Thyroid gland (tissue), 4 donors: Measurements from ENCODE around the gene SDC4. TPM values are rescaled to one million over a fixed set of nuclear protein-coding genes. Genes with fewer than 3 reads are reported as not detected.

Experiments used
- DNase-seq, 2 donors: peaks; one replicate each; pipeline ENCODE4 v3.0.0-alpha.2; 2019
- H3K27ac ChIP-seq, 3 donors: fragments of 200-600 bp; sonication (generic); 1 replicate in 2 of 3; 2 replicates in 1 of 3; pipeline ENCODE4 v1.5.1; 2016 to 2019; ENCODE audit warnings: mild to moderate bottlenecking in 1 of 3, moderate library complexity in 1 of 3
- H3K27me3 ChIP-seq: fragments of 200-600 bp; sonication (generic); one replicate; pipeline ENCODE4 v1.5.1; 2019
- H3K36me3 ChIP-seq, 2 donors: fragments of 200-600 bp; sonication (generic); one replicate each; pipeline ENCODE4 v1.5.1; 2016 to 2019
- H3K4me1 ChIP-seq, 2 donors: fragments of 200-600 bp; sonication (generic); one replicate each; pipeline ENCODE4 v1.5.1; 2017 to 2019
- H3K4me3 ChIP-seq, 3 donors: fragments of 200-600 bp; sonication (generic); replicated peaks in 1 of 3; 1 replicate in 2 of 3; 2 replicates in 1 of 3; pipeline ENCODE4 v1.5.1; 2016; ENCODE audit warnings: mild to moderate bottlenecking in 1 of 3
- H3K9me3 ChIP-seq: fragments of 200-600 bp; sonication (generic); one replicate; pipeline ENCODE4 v1.5.1; 2017
- CTCF ChIP-seq, 6 experiments: fragments of 200-600 bp in 3 of 6; fragments of 450-650 bp in 3 of 6; sonication (generic) in 3 of 6; IDR thresholded peaks; one replicate each; pipeline ENCODE4 v1.5.1; 2016 to 2019; ENCODE audit warnings: antibody characterized with exemption in 6 of 6, mild to moderate bottlenecking in 2 of 6, inconsistent platforms in 1 of 6, moderate library complexity in 1 of 6
- POLR2A ChIP-seq, 2 donors: fragments of 450-650 bp; IDR thresholded peaks; one replicate each; pipeline ENCODE4 v1.6.1; 2017; ENCODE audit warnings: antibody characterized with exemption in 2 of 2, mild to moderate bottlenecking in 2 of 2, moderate library complexity in 1 of 2
- WGBS, 2 donors: methylation state at CpG; one replicate each; pipeline ENCODE4 v1.1.5; 2017; 5-methylcytosine and 5-hydroxymethylcytosine counted together
- intact Hi-C: fragments of 100-400 bp; cut with DNase I; formaldehyde crosslinking; loops from one replicate; pipeline ENCODE4 v1.15.1; 2023
- total RNA-seq, 4 donors: library from RNA; depleted of rRNA; stranded (reverse); fragments of >200 nt; gene quantifications; one replicate each; pipeline ENCODE4 v1.2.3, GENCODE V29; 2016

Gene SDC4
- total RNA-seq, 4 donors from 2014 or later, result 35.5 to 101 (median 63.3) TPM

- H3K27me3 ChIP-seq, result no peaks in the 10 kb centered on the region
- H3K4me3 ChIP-seq, result no peak overlapping the region
- H3K9me3 ChIP-seq, result no peaks in the 10 kb centered on the region
- 43 to 57% methylated on average over 15 to 21 of the region's 21 CpGs for WGBS, 2 donors
- DNase-seq, result no peak
- TF ChIP-seq CTCF (IDR thresholded peaks at IDR 0.05), result no peak
- no peak for TF ChIP-seq POLR2A (IDR thresholded peaks at IDR 0.05)
- intact Hi-C loops, result loop anchor here (10.0 kb wide), 1 partner anchor 463 kb away; no protein-coding TSS in a partner anchor
- no peaks in the 10 kb centered on the region for H3K36me3 ChIP-seq
- no peak overlapping the region for H3K27ac ChIP-seq
- H3K4me1 ChIP-seq, result peaks cover 3 to 8% of the 10 kb centered on the region in 2 donors
Observed at GRCh38 chr20:45312241-45312640, 36.0 kb downstream of the SDC4 start.

GRCh38 chr20:45311589-45312211, 36.5 kb downstream of the SDC4 start:
- H3K27ac ChIP-seq, result no peak overlapping the region
- DNase-seq, result peak; percentile 50 to 59
- no peaks in the 10 kb centered on the region for H3K36me3 ChIP-seq
- peaks cover 3 to 8% of the 10 kb centered on the region in 2 donors for H3K4me1 ChIP-seq
- WGBS, 2 donors, result 18 to 22% methylated on average over 2 to 39 of the region's 45 CpGs
- TF ChIP-seq POLR2A (IDR thresholded peaks at IDR 0.05) (no peak), CTCF (IDR thresholded peaks at IDR 0.05) (peak; percentile 41 to 74 (median 60))
- no peaks in the 10 kb centered on the region for H3K27me3 ChIP-seq
- H3K9me3 ChIP-seq, result no peaks in the 10 kb centered on the region
- H3K4me3 ChIP-seq, result no peak overlapping the region
- intact Hi-C loops, result loop anchor here (10.0 kb wide), 1 partner anchor 463 kb away; no protein-coding TSS in a partner anchor

GRCh38 chr20:45309075-45309474, 39.1 kb downstream of the SDC4 start:
- WGBS, 2 donors, result 68 to 88% methylated on average over 3 of the region's 3 CpGs
- H3K36me3 ChIP-seq, result no peaks in the 10 kb centered on the region
- no peak overlapping the region for H3K27ac ChIP-seq
- intact Hi-C loops, result no loop called here
- DNase-seq, result no peak
- H3K4me3 ChIP-seq, result no peak overlapping the region
- peaks cover 3 to 14% of the 10 kb centered on the region in 2 donors for H3K4me1 ChIP-seq
- H3K27me3 ChIP-seq, result no peaks in the 10 kb centered on the region
- H3K9me3 ChIP-seq, result no peaks in the 10 kb centered on the region
- TF ChIP-seq CTCF (IDR thresholded peaks at IDR 0.05), result no peak
- TF ChIP-seq POLR2A (IDR thresholded peaks at IDR 0.05), result no peak

GRCh38 chr20:45308117-45308778, 40.0 kb downstream of the SDC4 start, which contains the start of gene MATN4:
TSS of gene MATN4 (minus strand) at chr20:45308299. CDS start at chr20:45305582, 2,717 bp downstream.
- intact Hi-C loops, result no loop called here

More at GRCh38 chr20:45308117-45308778, 40.0 kb downstream of the SDC4 start, which contains the start of gene MATN4:
- TF ChIP-seq CTCF (IDR thresholded peaks at IDR 0.05), result peak in 3 of 6 experiments; percentile 35 to 52 (median 35)
- TF ChIP-seq POLR2A (IDR thresholded peaks at IDR 0.05), result no peak
- 22 to 31% methylated on average over 11 to 20 of the region's 20 CpGs for WGBS, 2 donors
- H3K36me3 ChIP-seq, result no peaks in the 10 kb centered on the region
- H3K27me3 ChIP-seq, result no peaks in the 10 kb centered on the region
- H3K27ac ChIP-seq, result no peak within 1 kb of the TSS
- no peak within 1 kb of the TSS for H3K4me3 ChIP-seq
- H3K9me3 ChIP-seq, result no peaks in the 10 kb centered on the region
- DNase-seq, result peak; percentile 61 to 81
- H3K4me1 ChIP-seq, result peaks cover 3 to 14% of the 10 kb centered on the region in 2 donors
